DOHH2 (cell line): ENCODE data around the gene MYB.

Experiments used
- EZH2phosphoT487 ChIP-seq: fragments of 200-600 bp; sonication (generic); IDR thresholded peaks from 2 replicates; pipeline ENCODE4 v1.6.1; 2017; ENCODE audit warnings: borderline replicate concordance, mild to moderate bottlenecking, antibody characterized with exemption, low read length, moderate library complexity, mixed read lengths
- TF ChIP-seq, protein P1 (sequence below): fragments of 200-600 bp; sonication (generic); IDR thresholded peaks from one replicate; pipeline ENCODE4 v1.5.1; 2014; ENCODE audit warnings: antibody characterized with exemption, mild to moderate bottlenecking, low read depth, low read length; ENCODE audit not compliant: poor library complexity, severe bottlenecking

DNA sequence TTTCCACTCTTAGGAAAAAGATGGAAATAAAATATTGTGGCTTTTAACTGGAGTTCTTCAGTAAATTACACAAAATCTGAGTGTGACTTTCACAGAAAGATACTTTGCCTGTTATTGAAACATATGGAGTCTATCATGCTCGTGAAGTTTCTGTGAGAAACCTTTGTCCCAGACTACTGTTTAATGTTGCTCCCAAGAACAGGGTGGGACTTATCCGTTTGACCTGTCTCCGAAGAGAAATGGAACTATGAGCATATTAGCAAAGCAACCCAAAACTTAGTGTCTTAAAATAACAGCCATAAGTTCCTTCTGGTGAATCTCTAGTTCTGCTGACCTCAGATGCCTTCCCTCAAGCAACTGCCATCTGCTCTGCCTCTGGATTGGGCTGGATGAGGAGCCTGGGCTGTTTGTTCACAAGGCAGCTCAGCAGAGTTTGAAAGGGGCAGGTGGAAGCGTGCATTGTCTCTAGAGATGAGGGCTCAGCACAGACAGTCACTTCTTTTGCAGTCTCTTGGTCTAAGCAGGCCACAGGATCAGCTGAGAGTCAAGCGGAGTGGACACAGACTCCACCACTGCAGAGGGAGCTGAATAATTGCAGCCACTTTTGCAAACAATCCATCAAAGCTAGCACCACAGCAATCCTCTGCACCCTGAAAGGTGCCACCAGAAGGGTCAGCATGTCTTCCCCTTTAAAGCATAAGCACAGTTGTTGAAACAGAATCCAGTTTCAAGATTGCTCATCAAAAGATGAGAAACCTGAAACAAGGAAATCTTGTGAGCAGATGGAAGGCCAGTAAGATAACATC lies 52.8 kb downstream of the MYB start:
- TF ChIP-seq, protein P1, sequence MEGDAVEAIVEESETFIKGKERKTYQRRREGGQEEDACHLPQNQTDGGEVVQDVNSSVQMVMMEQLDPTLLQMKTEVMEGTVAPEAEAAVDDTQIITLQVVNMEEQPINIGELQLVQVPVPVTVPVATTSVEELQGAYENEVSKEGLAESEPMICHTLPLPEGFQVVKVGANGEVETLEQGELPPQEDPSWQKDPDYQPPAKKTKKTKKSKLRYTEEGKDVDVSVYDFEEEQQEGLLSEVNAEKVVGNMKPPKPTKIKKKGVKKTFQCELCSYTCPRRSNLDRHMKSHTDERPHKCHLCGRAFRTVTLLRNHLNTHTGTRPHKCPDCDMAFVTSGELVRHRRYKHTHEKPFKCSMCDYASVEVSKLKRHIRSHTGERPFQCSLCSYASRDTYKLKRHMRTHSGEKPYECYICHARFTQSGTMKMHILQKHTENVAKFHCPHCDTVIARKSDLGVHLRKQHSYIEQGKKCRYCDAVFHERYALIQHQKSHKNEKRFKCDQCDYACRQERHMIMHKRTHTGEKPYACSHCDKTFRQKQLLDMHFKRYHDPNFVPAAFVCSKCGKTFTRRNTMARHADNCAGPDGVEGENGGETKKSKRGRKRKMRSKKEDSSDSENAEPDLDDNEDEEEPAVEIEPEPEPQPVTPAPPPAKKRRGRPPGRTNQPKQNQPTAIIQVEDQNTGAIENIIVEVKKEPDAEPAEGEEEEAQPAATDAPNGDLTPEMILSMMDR = no peak
- TF ChIP-seq EZH2phosphoT487 = no peak
